ENCODE data around the gene MSRB1.
A peak's percentile ranks its signal among the peaks of the same experiment; 100 is the strongest.
"Not testable (repeated sequence)": the region's sequence is repeated elsewhere in the genome, so short reads cannot be mapped to it uniquely, and the experiment has no call there.

The MSRB1 gene

DNA sequence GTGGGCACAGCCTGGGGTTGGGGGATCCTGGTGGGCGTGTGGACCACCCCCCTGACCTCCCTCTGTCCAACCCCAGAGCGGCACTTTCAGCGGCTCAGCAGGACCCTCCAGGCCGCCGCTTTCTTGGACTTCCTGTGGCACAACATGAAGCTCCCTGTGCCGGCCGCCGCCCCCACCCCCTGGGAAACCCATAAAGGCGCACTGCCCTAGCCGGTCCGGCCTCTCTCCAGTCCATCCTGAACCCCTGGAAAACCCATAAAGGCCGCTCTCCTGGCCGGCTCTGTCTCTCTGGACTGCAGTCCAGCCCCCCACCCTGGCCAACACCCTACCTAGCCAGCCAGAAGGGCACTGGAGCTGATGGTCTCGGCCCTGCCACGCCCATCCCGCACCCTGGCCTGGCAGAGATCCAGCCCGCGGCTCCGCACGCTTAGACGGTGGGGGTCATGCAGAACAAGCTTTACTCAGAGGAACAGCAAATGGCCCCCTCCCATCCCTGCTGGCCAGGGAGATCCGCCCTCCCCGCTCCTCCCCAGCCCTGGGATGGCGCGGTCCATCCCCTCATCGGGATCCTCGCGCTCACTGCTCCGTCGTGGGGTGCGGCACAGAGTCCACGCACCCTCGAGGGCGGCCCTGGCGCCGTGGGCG lies 35.6 kb upstream of the MSRB1 start:
- DNase-seq: no peak

DNA sequence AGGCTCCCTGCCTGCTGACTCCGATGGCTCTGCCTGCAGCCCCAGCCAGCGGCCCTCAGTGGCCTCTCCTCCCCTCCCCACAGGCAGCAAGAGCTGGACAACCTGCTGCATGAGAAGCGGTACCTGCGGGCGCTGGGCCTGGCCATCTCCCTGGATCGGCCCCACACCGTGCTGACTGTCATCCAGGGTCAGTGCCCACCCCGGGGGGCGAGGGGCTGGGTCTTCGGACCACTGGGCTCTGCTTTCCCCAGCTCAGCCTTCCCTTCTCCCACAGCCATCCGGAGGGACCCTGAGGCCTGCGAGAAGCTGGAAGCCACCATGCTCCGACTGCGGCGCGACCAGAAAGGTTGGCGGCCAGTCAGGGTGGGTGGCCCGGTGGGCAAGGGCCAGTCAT lies 34.9 kb upstream of the MSRB1 start:
- DNase-seq: no peak

DNA sequence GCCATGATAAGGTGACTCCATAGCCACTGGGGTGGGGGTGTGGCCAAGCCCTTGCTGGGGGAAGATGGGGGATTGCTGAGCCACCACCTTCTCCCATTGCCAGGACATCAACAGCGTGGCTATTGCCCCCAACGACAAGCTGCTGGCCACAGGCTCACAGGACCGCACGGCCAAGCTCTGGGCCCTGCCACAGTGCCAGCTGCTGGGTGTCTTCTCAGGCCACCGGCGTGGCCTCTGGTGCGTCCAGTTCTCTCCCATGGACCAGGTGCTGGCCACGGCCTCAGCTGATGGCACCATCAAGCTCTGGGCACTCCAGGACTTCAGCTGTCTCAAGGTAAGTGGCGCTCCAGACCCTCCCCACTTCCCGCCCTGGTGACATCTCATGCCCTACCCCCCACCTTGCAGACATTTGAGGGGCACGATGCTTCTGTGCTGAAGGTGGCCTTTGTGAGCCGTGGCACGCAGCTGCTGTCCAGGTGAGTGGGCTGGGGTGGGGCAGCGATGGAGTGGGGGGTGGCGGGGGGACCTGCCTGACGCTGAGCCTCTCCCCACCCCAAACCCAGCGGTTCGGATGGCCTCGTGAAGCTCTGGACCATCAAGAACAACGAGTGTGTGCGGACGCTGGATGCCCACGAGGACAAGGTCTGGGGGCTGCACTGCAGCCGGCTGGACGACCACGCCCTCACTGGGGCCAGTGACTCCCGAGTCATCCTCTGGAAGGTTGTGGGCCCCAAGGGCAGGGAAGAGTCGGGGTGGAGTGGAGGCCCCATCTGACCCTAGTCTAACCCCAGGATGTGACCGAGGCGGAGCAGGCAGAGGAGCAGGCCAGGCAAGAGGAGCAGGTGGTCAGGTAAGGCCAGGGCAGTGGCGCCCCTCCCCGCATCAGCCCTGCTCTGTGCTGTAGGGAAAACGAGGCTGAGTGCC lies 34.2 kb upstream of the MSRB1 start:
- no peak for DNase-seq

DNA sequence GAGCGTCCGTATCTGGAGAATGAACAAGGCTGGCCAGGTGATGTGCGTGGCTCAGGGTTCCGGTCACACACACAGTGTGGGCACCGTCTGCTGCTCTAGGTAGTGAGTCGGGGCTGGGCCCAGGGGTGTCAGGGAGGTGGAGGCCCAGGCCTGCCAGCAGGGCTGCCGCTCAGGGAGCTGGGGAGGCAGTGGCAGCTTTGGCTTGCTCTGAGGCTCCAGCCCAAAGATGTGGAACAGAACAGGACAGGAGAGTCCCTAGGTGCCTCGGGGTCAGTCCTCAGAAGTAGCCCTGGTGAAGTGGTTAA lies 33.2 kb upstream of the MSRB1 start:
- no peak for DNase-seq

- no peak for DNase-seq
These were observed 32.6 kb upstream of the MSRB1 start for GRCh38 chr16:1975432-1976215.

DNA sequence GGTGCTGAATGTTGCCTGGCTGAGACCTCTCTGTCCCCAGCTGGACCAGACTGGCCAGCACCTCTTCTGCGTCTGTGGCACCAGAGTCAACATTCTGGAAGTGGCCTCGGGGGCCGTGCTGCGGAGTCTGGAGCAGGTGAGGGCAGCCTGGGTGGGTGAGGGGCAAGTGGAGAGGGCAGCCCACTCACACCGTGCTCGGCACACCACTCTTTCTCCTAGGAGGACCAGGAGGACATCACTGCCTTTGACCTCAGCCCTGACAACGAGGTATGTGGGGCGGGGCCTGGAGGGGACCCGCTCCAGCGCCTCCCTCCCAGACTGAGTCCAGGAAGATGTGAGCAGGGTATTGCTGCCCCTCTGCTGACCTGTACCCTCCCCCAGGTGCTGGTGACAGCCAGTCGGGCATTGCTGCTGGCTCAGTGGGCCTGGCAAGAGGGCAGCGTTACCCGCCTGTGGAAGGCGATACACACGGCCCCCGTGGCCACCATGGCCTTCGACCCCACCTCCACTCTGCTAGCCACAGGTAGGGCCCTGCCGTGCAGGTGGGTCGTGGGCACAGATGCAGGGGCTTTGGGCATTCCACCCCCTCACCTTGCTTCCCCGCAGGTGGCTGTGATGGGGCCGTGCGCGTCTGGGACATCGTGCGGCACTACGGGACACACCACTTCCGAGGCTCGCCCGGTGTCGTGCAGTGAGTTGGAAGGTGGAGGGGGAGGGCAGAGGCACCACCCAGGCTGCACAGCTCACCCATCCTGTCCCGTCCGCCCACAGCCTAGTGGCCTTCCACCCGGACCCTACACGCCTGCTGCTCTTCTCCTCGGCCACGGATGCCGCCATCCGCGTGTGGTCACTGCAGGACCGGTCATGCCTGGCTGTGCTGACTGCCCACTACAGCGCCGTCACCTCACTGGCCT lies 31.4 kb upstream of the MSRB1 start:
- DNase-seq: no peak

- no peak for DNase-seq
These were observed 30.6 kb upstream of the MSRB1 start for GRCh38 chr16:1973461-1974156.

DNA sequence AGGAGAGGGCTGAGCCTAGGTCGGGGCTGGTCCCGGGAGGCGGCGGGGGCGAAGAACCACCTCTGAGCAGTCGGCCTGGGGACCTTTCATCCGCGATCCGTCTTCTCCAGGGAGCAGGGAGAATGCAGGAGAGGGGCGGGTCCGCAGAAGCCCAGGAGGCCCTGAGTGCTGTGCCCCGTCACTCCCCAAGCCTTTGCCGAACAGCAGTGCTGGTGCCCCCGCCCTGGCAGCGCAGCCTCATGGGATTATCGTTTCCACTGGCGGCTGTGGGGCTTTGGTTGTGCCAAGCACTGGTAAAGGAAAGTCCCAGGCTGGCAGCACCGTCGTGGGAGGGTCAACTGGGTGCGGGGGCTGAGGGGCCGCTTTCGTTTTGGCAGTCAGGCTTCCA lies 29.5 kb upstream of the MSRB1 start:
- peak in 1 of 3 experiments; percentile 28 for DNase-seq

DNA sequence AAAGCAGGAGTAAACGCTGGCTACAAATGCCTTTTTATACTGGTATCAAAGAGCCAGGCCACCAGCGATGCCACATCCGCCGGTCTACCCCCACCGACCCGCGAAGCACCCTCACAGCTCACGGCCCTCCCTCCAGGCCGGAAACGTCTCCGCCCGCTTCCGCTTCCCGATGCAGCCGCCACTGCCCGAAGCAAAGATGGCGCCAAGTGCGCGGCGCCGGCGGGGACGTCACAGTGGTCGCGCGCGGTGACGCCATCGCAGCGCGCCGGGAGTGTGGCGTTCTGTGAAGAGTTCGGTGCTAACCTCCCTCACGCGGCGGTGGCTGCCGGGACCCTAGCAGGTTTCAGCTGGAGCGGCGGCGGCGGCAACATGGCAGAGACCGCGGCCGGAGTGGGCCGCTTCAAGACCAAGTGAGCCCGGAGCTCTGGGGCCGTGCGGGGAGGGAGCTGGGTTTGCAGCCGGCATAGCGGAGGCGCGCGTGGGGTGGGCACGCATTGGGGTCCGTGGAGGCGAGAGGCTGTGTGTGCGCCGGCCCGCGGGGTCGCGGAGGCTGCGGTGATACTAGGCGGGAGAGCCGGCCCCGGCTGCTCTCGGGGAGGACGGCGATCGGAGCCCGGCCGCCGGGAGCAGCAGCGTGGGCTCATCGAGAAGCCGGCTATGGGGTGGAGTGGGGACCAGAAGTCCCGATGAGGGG lies 28.9 kb upstream of the MSRB1 start, which contains the start of gene TBL3:
Gene TBL3, plus strand, starts transcription at position 258 of the 694 bp plus-strand sequence. Its CDS starts 112 bp downstream, at position 370.
- DNase-seq: peak; percentile 94 to 99 (median 96)

DNA sequence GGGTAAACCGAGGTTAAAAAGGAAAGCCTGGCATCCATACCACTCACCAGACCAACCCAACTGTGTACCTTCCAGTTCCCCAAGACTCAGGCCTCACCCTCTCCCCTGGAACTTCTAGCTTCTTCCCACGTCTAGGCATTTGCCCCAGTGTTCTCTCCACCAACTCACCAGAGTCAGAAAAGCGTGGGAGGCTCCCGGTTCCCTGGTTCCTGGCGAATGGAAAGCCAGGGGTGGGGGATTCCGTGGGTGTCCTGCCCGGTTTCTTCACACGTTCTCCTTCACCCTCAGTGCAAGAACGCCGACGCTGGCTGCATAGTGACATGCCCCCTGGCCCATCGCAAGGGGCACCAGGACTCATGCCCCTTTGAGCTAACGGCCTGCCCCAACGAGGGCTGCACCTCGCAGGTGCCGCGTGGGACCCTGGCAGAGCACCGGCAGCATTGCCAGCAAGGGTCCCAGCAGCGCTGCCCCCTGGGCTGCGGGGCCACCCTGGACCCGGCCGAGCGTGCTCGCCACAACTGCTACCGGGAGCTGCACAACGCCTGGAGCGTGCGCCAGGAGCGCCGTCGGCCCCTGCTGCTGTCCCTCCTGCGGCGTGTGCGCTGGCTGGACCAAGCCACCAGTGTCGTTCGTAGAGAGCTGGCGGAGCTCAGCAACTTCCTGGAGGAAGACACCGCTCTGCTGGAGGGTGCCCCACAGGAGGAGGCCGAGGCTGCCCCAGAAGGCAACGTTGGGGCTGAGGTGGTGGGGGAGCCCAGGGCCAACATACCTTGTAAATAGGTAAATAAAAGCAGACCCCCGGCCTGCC lies 25.4 kb upstream of the MSRB1 start:
- no peak for DNase-seq

GRCh38 chr16:1966460-1966859 lies 23.5 kb upstream of the MSRB1 start, which contains the start of gene RNF151:
Gene RNF151, plus strand, starts transcription at chr16:1966856. Its CDS starts 26 bp downstream, at chr16:1966882.
- DNase-seq: no peak

DNA sequence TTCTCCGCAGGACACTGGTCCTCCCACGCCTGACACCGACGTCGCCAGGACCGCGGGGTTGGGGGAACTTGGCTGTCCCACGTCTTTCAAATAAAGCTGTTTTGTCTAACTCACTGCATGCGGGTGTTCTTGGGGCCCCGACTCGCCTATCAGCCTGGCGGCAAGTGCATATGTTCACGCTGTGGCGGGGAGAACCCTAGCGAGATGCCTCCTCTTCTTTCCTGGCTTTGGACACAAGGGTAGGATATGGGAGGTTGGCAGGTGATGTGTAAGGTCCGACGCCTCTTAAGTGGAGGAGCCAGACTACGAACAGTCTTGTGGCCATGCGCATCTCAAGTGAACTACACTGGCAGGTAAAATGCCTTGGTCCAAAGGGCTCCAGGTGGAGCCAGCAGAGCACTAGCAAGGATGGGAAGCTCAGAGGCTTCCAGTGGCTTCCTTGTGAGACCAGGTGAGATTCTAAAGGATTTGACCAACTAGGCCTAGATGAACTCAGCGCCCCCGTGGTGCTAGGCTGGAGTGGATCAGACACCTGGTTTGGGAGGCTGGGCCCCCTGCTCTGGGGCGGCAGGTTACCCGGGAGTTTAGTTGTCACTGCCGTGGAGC lies 22.5 kb upstream of the MSRB1 start:
- DNase-seq: peak in 1 of 3 experiments; percentile 45

GRCh38 chr16:1964506-1965395 lies 21.8 kb upstream of the MSRB1 start, which contains the start of gene RPS2:
Gene RPS2, minus strand, starts transcription at chr16:1964826. Its CDS starts 201 bp downstream, at chr16:1964625.
- DNase-seq: peak; percentile 97 to 100 (median 99)

- DNase-seq: peak in 2 of 3 experiments; percentile 55 to 76
These were observed 21.0 kb upstream of the MSRB1 start for GRCh38 chr16:1963806-1964505.

DNA sequence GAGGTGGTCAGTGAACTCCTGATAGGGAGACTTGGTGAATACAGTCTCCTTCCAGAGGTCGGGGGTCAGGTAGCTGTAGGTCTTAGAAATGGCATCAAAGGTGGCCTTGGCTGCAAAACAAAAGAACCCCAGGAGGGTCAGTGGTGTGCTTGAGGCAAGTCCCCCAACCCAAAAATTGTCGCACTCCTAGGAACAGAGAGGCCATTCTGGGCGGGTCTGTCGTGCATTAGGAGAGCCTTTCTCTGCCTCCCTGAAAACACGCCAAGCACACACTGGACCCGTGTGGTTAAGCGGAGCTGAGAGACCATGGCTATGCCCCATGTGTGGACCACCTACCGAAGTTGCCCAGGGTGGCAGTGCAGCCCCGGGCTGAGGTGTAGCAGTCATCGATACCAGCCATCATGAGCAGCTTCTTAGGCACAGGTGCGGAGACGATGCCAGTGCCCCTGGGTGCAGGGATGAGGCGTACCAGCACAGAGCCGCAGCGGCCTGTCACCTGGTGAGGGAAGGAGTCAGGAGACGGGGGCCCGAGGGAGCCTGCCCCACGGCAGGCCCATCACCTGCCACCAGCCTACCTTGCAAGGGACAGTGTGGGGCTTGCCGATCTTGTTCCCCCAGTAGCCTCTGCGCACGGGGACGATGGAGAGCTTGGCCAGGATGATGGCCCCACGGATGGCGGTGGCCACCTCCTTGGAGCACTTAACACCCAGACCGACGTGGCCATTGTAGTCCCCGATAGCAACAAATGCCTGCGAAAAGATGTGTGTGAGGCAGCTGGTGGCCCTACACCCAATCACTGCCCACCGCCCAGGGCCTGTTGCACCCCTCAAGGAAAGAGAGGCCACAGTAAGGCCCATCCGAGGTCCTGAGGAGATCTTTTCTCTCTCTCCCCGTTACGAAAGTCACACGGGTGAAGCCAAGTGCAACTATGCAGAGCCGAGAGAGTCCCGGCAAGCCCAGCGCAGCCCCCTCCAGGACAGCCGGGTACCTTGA lies 19.5 kb upstream of the MSRB1 start:
- not testable (repeated sequence) for DNase-seq

- peak in 1 of 3 experiments; percentile 17 for DNase-seq
These were observed 18.7 kb upstream of the MSRB1 start for GRCh38 chr16:1961651-1962067.

Data from NCI-H1417 (cell line).